MV-4-11 (cell line): ENCODE results near the gene TIPARP.

ENCODE experiments used
- DNase-seq: peaks from one replicate; lab custom pipeline; 2025; lab: John Stamatoyannopoulos, UW

Gene TIPARP

DNA sequence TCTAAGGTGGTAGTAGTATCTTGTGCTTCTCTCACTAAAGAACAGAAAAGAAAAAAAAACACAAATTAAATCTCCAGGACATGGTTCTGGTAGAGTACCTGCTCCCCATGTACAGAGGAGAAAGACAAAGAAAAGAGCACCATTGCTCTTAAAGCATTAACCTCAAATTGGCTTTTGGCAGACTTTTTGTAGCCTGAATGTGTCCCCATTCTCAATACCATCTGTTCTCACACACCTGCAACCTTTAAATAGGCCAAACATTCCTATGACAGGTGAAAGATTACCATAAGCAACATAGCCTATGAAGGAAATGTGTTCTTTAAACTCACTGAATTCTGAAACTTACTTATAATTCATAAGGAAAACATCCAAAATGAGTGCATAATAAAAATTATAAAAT, 68.0 kb downstream of the TIPARP start:
- DNase-seq: no peak

DNA sequence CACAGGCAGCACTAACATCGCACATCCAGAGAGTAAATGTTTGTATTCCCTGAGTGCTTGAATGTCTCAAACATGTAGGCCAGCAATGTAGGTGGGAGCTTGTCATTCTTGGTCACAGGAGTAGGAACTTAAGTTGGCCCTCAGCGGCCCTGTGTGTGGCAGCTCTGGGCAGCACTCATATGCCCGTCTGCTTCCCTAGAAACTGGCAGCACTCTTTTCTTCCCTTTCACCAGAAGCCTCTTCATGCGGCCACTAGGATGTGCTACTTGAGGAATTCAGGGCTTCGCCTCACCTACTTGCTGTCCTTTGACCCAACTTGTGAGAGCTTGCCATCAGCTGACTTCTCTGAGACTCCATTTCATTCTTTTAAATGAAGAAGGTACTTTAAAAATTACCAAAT, 69.5 kb downstream of the TIPARP start:
- DNase-seq: no peak

DNA sequence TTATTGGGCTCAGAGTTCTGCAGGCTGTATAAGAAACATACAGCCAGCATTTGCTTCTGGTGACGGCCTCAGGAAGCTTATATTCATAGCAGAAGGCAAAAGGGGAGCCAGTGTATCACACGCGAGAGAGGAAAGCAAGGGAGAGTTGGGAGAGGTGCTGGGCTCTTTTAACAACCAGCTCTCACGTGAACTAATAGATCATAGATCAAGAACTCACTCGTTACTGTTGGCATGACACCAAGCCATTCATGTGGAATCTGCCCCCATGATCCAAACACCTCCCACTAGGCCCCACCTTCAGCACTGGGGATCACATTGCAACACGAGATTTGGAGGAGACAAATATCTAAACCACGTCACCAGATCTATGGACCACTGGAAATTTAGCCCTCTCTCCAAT, 70.2 kb downstream of the TIPARP start:
- DNase-seq: no peak

GRCh38 chr3:156745766-156746165, 71.4 kb downstream of the TIPARP start:
- DNase-seq: no peak

DNA sequence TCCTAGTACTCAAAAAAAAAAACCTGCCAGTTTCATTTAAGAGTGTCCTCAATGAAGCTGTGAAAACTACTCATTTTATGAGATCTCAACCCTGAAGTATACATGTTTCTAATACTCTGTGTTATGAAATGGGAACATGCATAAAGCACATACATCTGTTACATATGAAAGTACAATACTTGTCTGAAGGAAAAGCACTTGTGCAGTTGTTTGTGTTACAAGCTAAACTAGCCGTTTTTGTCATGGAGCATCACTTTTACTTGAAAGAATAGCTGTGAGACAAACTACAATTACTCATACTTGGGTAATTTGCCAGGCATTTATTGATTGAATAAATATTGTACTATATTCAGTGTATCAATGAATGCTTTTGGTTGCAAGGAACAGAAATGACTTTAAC, 72.7 kb downstream of the TIPARP start:
- DNase-seq: no peak

- no peak for DNase-seq
These were observed 74.9 kb downstream of the TIPARP start for GRCh38 chr3:156749244-156749643.

DNA sequence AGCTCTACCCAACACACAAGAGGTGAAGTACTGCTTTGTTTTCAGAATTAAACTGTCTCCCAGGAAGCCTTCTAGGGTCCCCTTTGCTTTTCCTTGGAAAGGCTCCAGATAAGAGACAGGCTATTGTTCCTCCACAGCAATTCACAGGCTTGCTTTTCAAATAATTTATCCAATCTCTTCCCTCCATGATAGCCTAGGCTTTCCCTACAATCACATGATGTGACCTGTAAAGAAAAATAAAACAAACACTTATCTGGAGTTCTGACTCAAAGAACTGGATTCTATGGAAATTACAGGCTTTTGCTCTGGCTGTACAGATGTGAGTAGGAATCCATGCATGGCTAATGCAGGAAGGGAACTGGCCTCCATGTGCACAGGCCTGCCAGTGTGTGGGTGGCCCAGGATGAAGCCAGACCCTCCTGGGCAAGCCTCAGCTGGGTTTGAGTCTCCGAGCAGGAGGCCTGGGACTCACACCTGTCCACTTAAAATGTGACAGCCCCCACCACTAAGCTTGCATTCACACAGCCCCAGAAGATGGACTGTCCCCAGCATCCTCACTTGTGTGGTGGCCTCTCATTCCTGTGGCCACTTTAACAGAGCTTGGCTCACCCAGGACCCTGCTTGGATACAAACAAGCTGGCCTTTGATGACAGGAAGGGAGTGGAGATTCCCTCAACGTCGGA, 75.9 kb downstream of the TIPARP start:
- no peak for DNase-seq

GRCh38 chr3:156750874-156751245, 76.5 kb downstream of the TIPARP start:
- peak; percentile 26 for DNase-seq

DNA sequence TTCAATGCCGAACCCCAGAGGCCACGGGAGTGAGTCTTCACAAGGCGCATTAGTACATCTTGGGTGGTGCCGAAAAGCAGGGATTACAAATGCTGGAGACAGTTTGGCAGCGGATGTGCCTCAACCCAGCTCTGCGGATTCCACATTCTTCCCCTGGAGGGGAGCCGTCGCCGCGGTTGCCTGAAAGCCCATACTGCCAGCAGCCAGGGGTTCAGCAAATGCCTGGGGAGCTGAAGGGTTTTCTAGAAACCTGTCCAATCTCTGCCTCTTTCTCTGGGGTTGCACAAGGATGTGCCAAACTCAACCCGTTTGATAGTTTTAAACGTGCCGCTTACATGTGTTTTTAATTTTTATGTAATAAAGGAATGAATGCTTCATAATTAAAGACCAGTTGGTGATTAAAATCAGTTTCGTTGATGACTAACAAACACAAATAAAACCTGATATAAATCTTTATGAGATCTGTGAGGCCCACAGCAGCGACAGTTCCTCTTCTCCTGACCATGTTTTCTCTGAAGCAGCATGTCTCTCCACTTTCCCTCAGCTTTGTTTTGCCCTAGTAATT, 77.2 kb downstream of the TIPARP start:
- no peak for DNase-seq
